ENCODE data around the gene TCL1A. TPM values are rescaled to one million over a fixed set of nuclear protein-coding genes. Genes with fewer than 3 reads are reported as not detected.

Gene TCL1A
- total RNA-seq, 4 donors from 2014 or later, result not detected

GRCh38 chr14:95679998-95680735, 33.8 kb downstream of the TCL1A start:
- TF ChIP-seq CTCF (IDR thresholded peaks at IDR 0.05), result no peak
- DNase-seq (ENCODE audit: low spot score) (no peak), ATAC-seq (ENCODE audit: low FRiP score) (no peak)

- DNase-seq (ENCODE audit: low spot score) (no peak), ATAC-seq (ENCODE audit: low FRiP score) (no peak)
- TF ChIP-seq CTCF (IDR thresholded peaks at IDR 0.05), result no peak
Observed at GRCh38 chr14:95679148-95679815, 34.6 kb downstream of the TCL1A start.

GRCh38 chr14:95677179-95677835, 36.6 kb downstream of the TCL1A start:
- no peak for ATAC-seq (ENCODE audit: low FRiP score)
- no peak for TF ChIP-seq CTCF (IDR thresholded peaks at IDR 0.05)
- no peak for DNase-seq (ENCODE audit: low spot score)

GRCh38 chr14:95675486-95675885, 38.4 kb downstream of the TCL1A start:
- TF ChIP-seq CTCF (IDR thresholded peaks at IDR 0.05), result no peak
- DNase-seq (ENCODE audit: low spot score), result no peak
- no peak for ATAC-seq (ENCODE audit: low FRiP score)

GRCh38 chr14:95674613-95675012, 39.3 kb downstream of the TCL1A start:
- TF ChIP-seq CTCF (IDR thresholded peaks at IDR 0.05), result no peak
- no peak for DNase-seq (ENCODE audit: low spot score)
- ATAC-seq (ENCODE audit: low FRiP score), result no peak

- ATAC-seq (ENCODE audit: low FRiP score), result no peak
- no peak for TF ChIP-seq CTCF (IDR thresholded peaks at IDR 0.05)
- no peak for DNase-seq (ENCODE audit: low spot score)
Observed at GRCh38 chr14:95668235-95668772, 45.6 kb downstream of the TCL1A start.
